Activated T-helper 17 cell treated with anti-CD3 and anti-CD28 coated beads, Interleukin-2, amount 50 U/mL, for 72 hours (primary cell): Measurements from ENCODE around the gene USP3. TPM values are rescaled to one million over a fixed set of nuclear protein-coding genes. Genes with fewer than 3 reads are reported as not detected.
"Not testable (repeated sequence)": the region's sequence is repeated elsewhere in the genome, so short reads cannot be mapped to it uniquely, and the experiment has no call there.

ENCODE experiments used
- ATAC-seq: fragments of 150-1000 bp; cut with Tn5 transposase; replicated peaks from 2 replicates; pipeline ENCODE4 v1.10.0; 2021; ENCODE audit warnings: mild to moderate bottlenecking, moderate library complexity
- H3K27ac Mint-ChIP-seq: one replicate; pipeline ENCODE4 v1.8.0; 2022; ENCODE audit warnings: mixed read lengths
- H3K27me3 Mint-ChIP-seq: one replicate; pipeline ENCODE4 v1.8.0; 2022; ENCODE audit warnings: mixed read lengths
- H3K36me3 Mint-ChIP-seq: one replicate; pipeline ENCODE4 v1.8.0; 2022; ENCODE audit warnings: low read depth, mild to moderate bottlenecking, mixed read lengths
- H3K4me1 Mint-ChIP-seq: one replicate; pipeline ENCODE4 v1.8.0; 2022; ENCODE audit warnings: mixed read lengths
- H3K4me3 Mint-ChIP-seq: one replicate; pipeline ENCODE4 v1.8.0; 2022; ENCODE audit warnings: mild to moderate bottlenecking, mixed read lengths
- H3K9me3 Mint-ChIP-seq: one replicate; pipeline ENCODE4 v1.8.0; 2022; ENCODE audit warnings: mixed read lengths
- total RNA-seq, 2 donors: library from RNA; stranded (reverse); gene quantifications; one replicate each; pipeline ENCODE4 v1.2.3, GENCODE V29; 2022

Gene USP3
- total RNA-seq, 2 donors from 2014 or later = 60.9 to 102 TPM

- Mint-ChIP-seq H3K4me1 (peaks cover 49% of the 10 kb centered on the region), H3K9me3 (no peaks in the 10 kb centered on the region), H3K36me3 (peaks cover 17% of the 10 kb centered on the region), H3K27ac (peak overlapping the region; percentile 90), H3K4me3 (peak overlapping the region; percentile 82), H3K27me3 (no peaks in the 10 kb centered on the region)
- peak; percentile 17 for ATAC-seq
Observed at GRCh38 chr15:63509056-63509954, 4.9 kb downstream of the USP3 start.

DNA sequence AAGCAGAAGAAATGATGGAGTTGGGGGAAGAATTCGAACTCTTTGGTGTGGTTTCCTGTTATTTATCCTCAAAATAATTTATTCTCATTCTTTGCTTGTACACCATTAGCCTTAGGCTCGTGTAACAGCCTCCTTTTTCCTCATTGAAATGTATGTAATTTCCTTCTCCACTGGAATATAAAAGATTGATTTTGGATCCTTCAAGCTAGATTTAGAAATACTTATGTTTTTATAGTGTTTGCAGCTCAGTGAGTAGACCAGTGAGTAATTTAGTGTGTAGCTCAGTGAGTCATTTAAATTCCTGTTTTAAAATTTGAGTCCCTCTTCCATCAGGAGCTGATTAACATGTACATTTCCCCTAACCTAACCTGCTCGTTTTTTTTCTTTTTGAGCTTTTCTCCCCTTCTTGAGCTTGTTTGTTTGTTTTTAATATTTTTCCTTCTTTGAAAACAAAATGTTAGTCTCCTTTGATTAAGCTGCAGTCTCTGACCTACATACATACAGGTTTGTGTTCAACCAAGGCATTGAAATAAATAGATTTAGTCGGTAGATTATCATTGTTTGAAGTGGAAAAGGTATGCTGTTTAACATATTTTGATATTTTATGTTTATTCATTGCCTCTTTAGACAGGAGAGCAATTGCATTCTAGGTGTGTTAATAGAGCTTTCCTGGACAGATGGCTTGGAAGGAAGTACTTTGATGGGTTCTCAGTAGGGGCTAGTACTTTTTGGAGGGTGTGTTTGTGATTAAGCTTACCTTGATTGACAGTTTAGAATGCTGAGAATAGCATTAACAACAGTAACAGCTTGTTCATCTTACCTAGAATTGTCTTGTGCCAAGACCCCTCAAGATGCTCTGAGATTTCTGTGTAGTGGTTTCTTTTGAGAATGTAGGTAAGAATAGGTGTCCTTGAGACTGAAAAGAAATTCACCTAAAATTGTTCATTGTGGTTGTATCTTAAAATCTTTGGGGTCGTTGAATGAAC is 5.9 kb downstream of the USP3 start:
- H3K27ac Mint-ChIP-seq = peak overlapping the region; percentile 90
- H3K9me3 Mint-ChIP-seq = no peaks in the 10 kb centered on the region
- ATAC-seq = peak; percentile 77
- H3K4me1 Mint-ChIP-seq = peaks cover 56% of the 10 kb centered on the region
- H3K27me3 Mint-ChIP-seq = no peaks in the 10 kb centered on the region
- H3K36me3 Mint-ChIP-seq = peaks cover 17% of the 10 kb centered on the region
- H3K4me3 Mint-ChIP-seq = peak overlapping the region; percentile 82

DNA sequence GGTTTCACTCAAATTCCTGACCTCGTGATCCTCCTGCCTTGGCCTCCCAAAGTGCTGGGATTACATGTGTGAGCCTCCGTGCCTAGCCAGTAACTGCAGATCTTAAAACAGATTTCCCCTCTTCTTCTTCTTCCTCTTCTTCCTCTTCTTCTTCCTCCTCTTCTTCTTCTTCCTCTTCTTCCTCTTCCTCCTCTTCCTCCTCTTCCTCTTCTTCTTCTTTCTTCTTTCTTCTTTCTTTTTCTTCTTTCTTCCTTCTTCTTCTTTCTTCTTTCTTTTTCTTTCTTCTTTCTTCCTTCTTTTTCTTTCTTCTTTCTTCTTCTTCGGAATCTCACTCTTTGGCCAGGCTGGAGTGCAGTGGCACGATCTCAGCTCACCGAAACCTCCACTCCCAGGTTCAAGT is 7.8 kb downstream of the USP3 start:
- H3K9me3 Mint-ChIP-seq = no peaks in the 10 kb centered on the region
- H3K4me1 Mint-ChIP-seq = peaks cover 62% of the 10 kb centered on the region
- H3K4me3 Mint-ChIP-seq = peak overlapping the region; percentile 82
- H3K27me3 Mint-ChIP-seq = no peaks in the 10 kb centered on the region
- no peaks in the 10 kb centered on the region for H3K36me3 Mint-ChIP-seq
- peak overlapping the region; percentile 79 for H3K27ac Mint-ChIP-seq
- ATAC-seq = no peak

DNA sequence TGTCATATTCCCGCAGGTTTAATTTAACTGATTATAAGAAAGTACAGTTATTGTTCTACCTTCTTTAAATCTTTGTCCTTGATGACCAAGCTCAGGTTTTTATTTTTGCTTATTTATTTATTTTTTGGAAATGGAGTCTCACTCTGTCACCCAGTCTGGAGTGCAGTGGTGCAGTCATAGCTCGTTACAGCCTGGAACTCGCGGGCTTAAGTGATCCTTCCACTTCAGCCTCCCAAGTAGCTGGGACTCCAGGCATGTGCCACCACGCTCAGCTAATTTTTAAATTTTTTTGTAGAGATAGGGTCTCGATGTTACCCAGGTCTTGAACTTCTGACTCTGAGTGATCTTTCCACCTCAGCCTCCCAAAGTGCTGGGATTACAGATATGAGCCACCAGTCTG is 8.9 kb downstream of the USP3 start:
- H3K9me3 Mint-ChIP-seq = no peaks in the 10 kb centered on the region
- H3K27me3 Mint-ChIP-seq = no peaks in the 10 kb centered on the region
- ATAC-seq = no peak
- peaks cover 64% of the 10 kb centered on the region for H3K4me1 Mint-ChIP-seq
- H3K4me3 Mint-ChIP-seq = peak overlapping the region; percentile 82
- no peaks in the 10 kb centered on the region for H3K36me3 Mint-ChIP-seq
- no peak overlapping the region for H3K27ac Mint-ChIP-seq

- no peaks in the 10 kb centered on the region for H3K27me3 Mint-ChIP-seq
- ATAC-seq = no peak
- H3K36me3 Mint-ChIP-seq = no peaks in the 10 kb centered on the region
- no peaks in the 10 kb centered on the region for H3K9me3 Mint-ChIP-seq
- no peak overlapping the region for H3K27ac Mint-ChIP-seq
- H3K4me1 Mint-ChIP-seq = peaks cover 62% of the 10 kb centered on the region
- H3K4me3 Mint-ChIP-seq = peak overlapping the region; percentile 82
Observed at GRCh38 chr15:63513728-63514127, 9.3 kb downstream of the USP3 start.

DNA sequence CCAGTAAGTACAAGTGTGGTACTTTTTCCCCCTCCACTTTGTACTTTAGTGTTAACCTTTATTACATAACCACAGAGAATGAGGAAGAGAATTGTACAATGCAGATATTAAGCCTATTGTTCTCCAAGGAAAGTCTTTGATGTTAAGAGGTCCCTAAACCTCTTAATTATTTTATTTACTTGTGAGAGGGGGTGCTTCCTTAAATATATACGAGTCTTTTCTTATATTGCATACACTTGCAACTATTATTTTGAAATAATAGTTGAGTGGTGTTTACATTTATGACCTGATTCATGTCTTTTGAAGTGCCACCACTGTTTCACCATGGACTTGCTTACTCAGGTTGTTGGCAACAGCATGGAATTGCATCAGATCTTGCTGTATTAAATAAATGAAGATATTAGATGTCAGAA is 10.1 kb downstream of the USP3 start:
- Mint-ChIP-seq H3K27me3 (no peaks in the 10 kb centered on the region), H3K4me1 (peaks cover 65% of the 10 kb centered on the region), H3K36me3 (peaks cover 5% of the 10 kb centered on the region), H3K4me3 (peak overlapping the region; percentile 82), H3K9me3 (no peaks in the 10 kb centered on the region), H3K27ac (peak overlapping the region; percentile 81)
- ATAC-seq = no peak

- no peak for ATAC-seq
- Mint-ChIP-seq H3K4me3 (peak overlapping the region; percentile 63), H3K36me3 (peaks cover 11% of the 10 kb centered on the region), H3K27ac (peak overlapping the region; percentile 11), H3K9me3 (no peaks in the 10 kb centered on the region), H3K27me3 (no peaks in the 10 kb centered on the region), H3K4me1 (peaks cover 69% of the 10 kb centered on the region)
Observed at GRCh38 chr15:63517202-63517601, 12.8 kb downstream of the USP3 start.

- H3K36me3 Mint-ChIP-seq = peaks cover 11% of the 10 kb centered on the region
- no peaks in the 10 kb centered on the region for H3K9me3 Mint-ChIP-seq
- H3K27ac Mint-ChIP-seq = peak overlapping the region; percentile 11
- H3K27me3 Mint-ChIP-seq = no peaks in the 10 kb centered on the region
- peak overlapping the region; percentile 63 for H3K4me3 Mint-ChIP-seq
- ATAC-seq = peak; percentile 58
- H3K4me1 Mint-ChIP-seq = peaks cover 69% of the 10 kb centered on the region
Observed at GRCh38 chr15:63517628-63518027, 13.2 kb downstream of the USP3 start.

- H3K27me3 Mint-ChIP-seq = no peaks in the 10 kb centered on the region
- no peaks in the 10 kb centered on the region for H3K9me3 Mint-ChIP-seq
- peaks cover 81% of the 10 kb centered on the region for H3K4me1 Mint-ChIP-seq
- ATAC-seq = peak; percentile 14
- H3K4me3 Mint-ChIP-seq = peak overlapping the region; percentile 63
- peak overlapping the region; percentile 85 for H3K27ac Mint-ChIP-seq
- peaks cover 11% of the 10 kb centered on the region for H3K36me3 Mint-ChIP-seq
Observed at GRCh38 chr15:63519041-63519440, 14.6 kb downstream of the USP3 start.

DNA sequence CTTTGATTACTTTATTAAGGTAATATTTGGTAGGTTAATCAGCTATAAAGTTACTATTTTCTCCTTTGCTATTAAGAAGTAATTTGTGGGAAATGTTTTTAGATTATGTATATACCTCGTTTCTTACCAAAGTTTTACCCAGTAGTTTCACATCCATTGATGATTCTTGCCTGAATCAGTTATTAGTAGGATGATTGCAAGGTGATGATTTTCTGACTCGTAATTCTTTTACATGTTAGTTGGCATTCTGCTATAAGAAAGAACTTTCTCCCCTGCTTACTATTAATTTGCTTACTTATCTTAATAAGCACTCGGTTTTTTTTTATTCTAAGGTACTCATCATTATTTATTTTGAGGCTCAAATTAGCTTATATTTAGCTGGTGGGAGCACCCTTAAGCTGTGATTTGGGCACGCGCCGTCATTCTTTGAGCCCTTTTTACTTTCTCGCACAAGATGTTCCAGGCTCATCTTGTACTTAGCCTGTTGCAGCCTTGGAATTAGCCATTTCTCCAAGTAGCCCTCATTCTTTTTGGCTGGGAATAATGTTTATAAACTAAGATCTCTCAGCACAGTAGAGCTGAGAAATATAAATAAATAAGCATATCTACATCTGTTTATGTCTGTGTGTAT is 15.3 kb downstream of the USP3 start:
- peak; percentile 66 for ATAC-seq
- Mint-ChIP-seq H3K4me3 (peak overlapping the region; percentile 63), H3K9me3 (no peaks in the 10 kb centered on the region), H3K27ac (peak overlapping the region; percentile 85), H3K36me3 (peaks cover 11% of the 10 kb centered on the region), H3K27me3 (no peaks in the 10 kb centered on the region), H3K4me1 (peaks cover 82% of the 10 kb centered on the region)

- not testable (repeated sequence) for H3K27ac Mint-ChIP-seq, H3K9me3 Mint-ChIP-seq, ATAC-seq, H3K27me3 Mint-ChIP-seq
- Mint-ChIP-seq H3K4me3 (peak overlapping the region; percentile 63), H3K36me3 (peaks cover 11% of the 10 kb centered on the region), H3K4me1 (peaks cover 84% of the 10 kb centered on the region)
Observed at GRCh38 chr15:63520462-63520861, 16.1 kb downstream of the USP3 start.

- no peak for ATAC-seq
- H3K27ac Mint-ChIP-seq = peak overlapping the region; percentile 18
- H3K4me3 Mint-ChIP-seq = peak overlapping the region; percentile 33
- H3K4me1 Mint-ChIP-seq = peaks cover 81% of the 10 kb centered on the region
- no peaks in the 10 kb centered on the region for H3K9me3 Mint-ChIP-seq
- H3K36me3 Mint-ChIP-seq = peaks cover 12% of the 10 kb centered on the region
- H3K27me3 Mint-ChIP-seq = no peaks in the 10 kb centered on the region
Observed at GRCh38 chr15:63522225-63522578, 17.8 kb downstream of the USP3 start.

DNA sequence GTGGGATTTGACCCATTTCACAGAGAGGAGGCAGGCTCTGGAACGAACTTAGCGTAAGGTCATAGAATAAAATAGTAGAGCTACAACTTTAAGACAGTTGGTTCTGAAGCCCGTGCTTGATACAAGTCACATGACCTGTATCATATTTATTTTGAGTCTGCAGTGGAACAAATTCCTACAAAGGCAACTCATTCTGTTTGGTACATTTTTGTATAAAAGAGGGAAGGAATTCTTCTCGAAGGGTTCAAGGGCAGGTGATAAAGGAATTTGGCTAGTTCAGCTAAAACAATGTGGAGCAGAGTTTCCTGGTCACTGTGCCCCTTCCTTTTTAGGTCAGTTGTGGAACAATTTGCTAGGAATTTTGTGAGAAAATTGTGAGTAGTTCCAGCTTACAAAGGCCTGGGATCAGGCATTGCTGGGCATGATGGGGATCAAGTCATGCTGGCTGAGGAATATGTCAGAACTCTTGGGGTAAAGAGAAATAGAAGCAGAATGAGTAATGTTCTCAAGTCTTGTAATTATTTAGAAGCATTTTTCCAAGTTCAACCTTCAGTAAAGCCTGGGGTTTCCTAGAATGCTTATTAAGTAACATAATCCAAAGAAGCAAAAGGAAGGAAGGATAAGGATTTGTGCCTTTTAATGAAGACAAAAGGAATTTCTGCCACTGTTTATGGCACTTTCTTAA is 19.1 kb downstream of the USP3 start:
- no peak overlapping the region for H3K27ac Mint-ChIP-seq

More for the DNA sequence above, 19.1 kb downstream of the USP3 start:
- Mint-ChIP-seq H3K27me3 (no peaks in the 10 kb centered on the region), H3K4me3 (peak overlapping the region; percentile 35), H3K36me3 (peaks cover 21% of the 10 kb centered on the region), H3K9me3 (no peaks in the 10 kb centered on the region), H3K4me1 (peaks cover 82% of the 10 kb centered on the region)
- no peak for ATAC-seq
